SK-N-MC (cell line): Measurements from ENCODE around the gene INPP5A.

Source experiments
- DNase-seq: peaks from one replicate; pipeline ENCODE4 v3.0.0-alpha.2; 2011; ENCODE audit warnings: low read depth, low spot score
- H3K27ac ChIP-seq: fragments of 200-600 bp; sonication (generic); 2 replicates; pipeline ENCODE4 v1.5.1; 2016; ENCODE audit warnings: mixed run types
- H3K36me3 ChIP-seq: fragments of 200-600 bp; sonication (generic); 2 replicates; pipeline ENCODE4 v1.6.1; 2017; ENCODE audit warnings: antibody characterized with exemption, low read length, mixed read lengths; ENCODE audit not compliant: insufficient read depth
- H3K4me3 ChIP-seq: fragments of 200-600 bp; sonication (generic); 2 replicates; pipeline ENCODE4 v1.5.1; 2016
- H3K9ac ChIP-seq: fragments of 200-600 bp; sonication (generic); 2 replicates; pipeline ENCODE4 v1.8.0; 2017; ENCODE audit warnings: mixed run types, mixed read lengths; ENCODE audit not compliant: insufficient read length
- H3K9me3 ChIP-seq: fragments of 200-600 bp; sonication (generic); 2 replicates; pipeline ENCODE4 v1.6.1; 2017; ENCODE audit warnings: low read depth, mild to moderate bottlenecking, antibody characterized with exemption, low read length, moderate library complexity, mixed read lengths
- EZH2 ChIP-seq: fragments of 200-600 bp; sonication (generic); IDR thresholded peaks from one replicate; pipeline ENCODE4 v1.6.1; 2017; ENCODE audit warnings: antibody characterized with exemption
- FOXP2 ChIP-seq: optimal IDR thresholded peaks from 2 replicates; pipeline ENCODE3; 2011; ENCODE audit warnings: mild to moderate bottlenecking, moderate library complexity; ENCODE audit not compliant: insufficient read depth; ENCODE audit errors: extremely low read length, control extremely low read depth
- POLR2AphosphoS5 ChIP-seq: IDR thresholded peaks from 2 replicates; pipeline ENCODE4 v1.6.1; 2012; ENCODE audit warnings: mild to moderate bottlenecking, low read depth, low read length, borderline replicate concordance

INPP5A gene

GRCh38 chr10:132708936-132709335 is 171.3 kb downstream of the INPP5A start:
- H3K36me3 ChIP-seq: no peaks in the 10 kb centered on the region
- TF ChIP-seq EZH2: no peak
- no peak for TF ChIP-seq POLR2AphosphoS5
- TF ChIP-seq FOXP2: no peak
- H3K9me3 ChIP-seq: no peaks in the 10 kb centered on the region
- no peak overlapping the region for H3K27ac ChIP-seq
- H3K4me3 ChIP-seq: no peak overlapping the region
- DNase-seq: no peak
- no peak overlapping the region for H3K9ac ChIP-seq

GRCh38 chr10:132709471-132709951 is 171.9 kb downstream of the INPP5A start:
- H3K9me3 ChIP-seq: no peaks in the 10 kb centered on the region
- no peak overlapping the region for H3K27ac ChIP-seq
- no peak overlapping the region for H3K4me3 ChIP-seq
- DNase-seq: no peak
- TF ChIP-seq EZH2: no peak
- TF ChIP-seq FOXP2: no peak
- H3K9ac ChIP-seq: no peak overlapping the region
- no peaks in the 10 kb centered on the region for H3K36me3 ChIP-seq

GRCh38 chr10:132710036-132710686 is 172.6 kb downstream of the INPP5A start:
- Histone ChIP-seq H3K36me3 (no peaks in the 10 kb centered on the region), H3K9ac (no peak overlapping the region), H3K4me3 (no peak overlapping the region), H3K9me3 (no peaks in the 10 kb centered on the region), H3K27ac (no peak overlapping the region)
- TF ChIP-seq EZH2 (no peak), FOXP2 (no peak), POLR2AphosphoS5 (no peak)
- DNase-seq: no peak

DNA sequence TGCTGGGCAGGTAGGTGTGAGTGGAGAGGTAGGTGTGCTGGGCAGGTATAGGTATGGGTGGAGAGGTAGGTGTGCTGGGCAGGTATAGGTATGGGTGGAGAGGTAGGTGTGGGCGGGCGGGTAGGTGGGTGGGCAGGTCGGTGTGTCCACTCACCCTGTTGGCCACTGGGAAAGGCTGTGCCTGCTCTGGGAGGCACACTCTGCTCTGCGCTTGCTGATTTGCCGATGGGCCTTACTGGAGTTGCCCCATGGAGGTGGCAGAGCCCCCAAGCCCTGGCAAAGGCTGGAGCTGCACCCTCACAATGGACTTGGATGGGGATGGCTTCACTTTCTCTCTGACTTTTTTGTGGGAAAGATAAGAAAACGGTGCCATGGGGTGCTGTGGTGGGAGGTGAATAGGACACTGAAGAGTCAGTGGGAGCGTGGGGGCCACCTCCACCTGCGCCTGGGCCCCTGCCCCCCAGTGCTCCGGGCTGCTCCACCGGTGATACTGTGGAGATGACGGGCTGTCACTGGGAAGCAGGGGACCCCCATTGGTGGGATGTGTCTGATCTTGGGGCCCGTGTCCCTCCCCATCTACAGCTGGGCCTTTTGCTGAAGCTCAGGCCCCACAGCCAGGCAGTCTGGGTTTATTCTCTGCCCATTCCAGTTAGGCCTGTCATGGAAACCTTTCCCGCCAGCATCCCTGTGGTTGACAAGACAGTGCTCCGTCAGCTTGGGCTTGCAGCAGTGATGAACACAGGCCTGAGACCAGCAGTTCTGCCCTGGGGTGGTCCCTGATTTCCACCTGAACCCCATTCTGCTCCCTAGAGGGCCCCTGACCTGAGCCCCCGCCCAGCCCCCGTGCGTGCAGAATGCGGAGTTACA is 173.4 kb downstream of the INPP5A start:
- Histone ChIP-seq H3K9me3 (no peaks in the 10 kb centered on the region), H3K9ac (no peak overlapping the region), H3K4me3 (no peak overlapping the region), H3K36me3 (no peaks in the 10 kb centered on the region), H3K27ac (no peak overlapping the region)
- TF ChIP-seq POLR2AphosphoS5 (no peak), EZH2 (no peak), FOXP2 (no peak)
- no peak for DNase-seq

GRCh38 chr10:132711613-132712121 is 174.1 kb downstream of the INPP5A start:
- H3K27ac ChIP-seq: no peak overlapping the region
- no peaks in the 10 kb centered on the region for H3K9me3 ChIP-seq
- TF ChIP-seq FOXP2 (no peak), POLR2AphosphoS5 (no peak), EZH2 (no peak)
- H3K36me3 ChIP-seq: no peaks in the 10 kb centered on the region
- H3K9ac ChIP-seq: no peak overlapping the region
- no peak overlapping the region for H3K4me3 ChIP-seq
- DNase-seq: no peak

DNA sequence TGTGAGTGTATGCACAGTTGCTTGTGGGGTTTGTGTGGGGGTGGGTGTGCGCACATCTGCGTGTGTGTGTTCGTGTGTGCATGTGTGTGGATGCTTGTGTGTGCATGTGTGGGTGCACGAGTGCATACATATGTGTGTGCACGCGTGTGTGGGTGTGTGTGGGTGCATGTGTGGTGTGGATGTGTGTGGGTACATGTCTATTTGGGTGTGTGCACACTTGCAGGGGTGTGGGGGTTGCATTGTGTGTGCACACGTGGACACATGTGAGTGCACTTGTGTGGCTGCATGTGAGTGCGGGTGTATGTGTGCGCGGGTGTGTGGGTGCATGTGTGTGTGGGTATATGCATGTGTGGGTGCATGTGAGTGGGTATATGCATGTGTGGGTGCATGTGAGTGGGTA is 174.7 kb downstream of the INPP5A start:
- DNase-seq: no peak
- H3K9me3 ChIP-seq: no peaks in the 10 kb centered on the region
- H3K4me3 ChIP-seq: no peak overlapping the region
- H3K27ac ChIP-seq: no peak overlapping the region
- TF ChIP-seq FOXP2: no peak
- TF ChIP-seq EZH2: no peak
- no peak for TF ChIP-seq POLR2AphosphoS5
- no peaks in the 10 kb centered on the region for H3K36me3 ChIP-seq
- H3K9ac ChIP-seq: no peak overlapping the region

DNA sequence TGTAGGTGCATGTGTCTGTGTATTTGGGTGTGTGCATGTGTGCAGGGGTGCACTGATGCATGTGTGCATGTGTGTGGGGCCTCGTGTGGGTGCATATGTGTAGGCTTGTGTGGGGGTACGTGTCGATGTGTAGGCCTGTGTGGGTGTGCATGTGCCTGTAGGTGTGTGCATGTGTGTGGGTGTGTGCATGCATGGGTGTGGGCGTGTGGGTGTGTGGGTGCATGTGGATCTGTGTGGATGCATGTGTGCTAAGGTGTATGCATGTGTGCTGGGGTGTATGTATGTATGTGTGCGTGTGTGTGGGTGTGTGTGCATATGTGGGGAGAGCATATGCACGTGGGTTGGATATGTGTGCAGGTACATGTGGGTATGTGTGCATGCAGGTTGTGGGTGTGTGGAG is 175.2 kb downstream of the INPP5A start:
- TF ChIP-seq EZH2 (no peak), FOXP2 (no peak), POLR2AphosphoS5 (no peak)
- Histone ChIP-seq H3K36me3 (no peaks in the 10 kb centered on the region), H3K27ac (no peak overlapping the region), H3K9me3 (no peaks in the 10 kb centered on the region), H3K9ac (no peak overlapping the region), H3K4me3 (no peak overlapping the region)
- no peak for DNase-seq

DNA sequence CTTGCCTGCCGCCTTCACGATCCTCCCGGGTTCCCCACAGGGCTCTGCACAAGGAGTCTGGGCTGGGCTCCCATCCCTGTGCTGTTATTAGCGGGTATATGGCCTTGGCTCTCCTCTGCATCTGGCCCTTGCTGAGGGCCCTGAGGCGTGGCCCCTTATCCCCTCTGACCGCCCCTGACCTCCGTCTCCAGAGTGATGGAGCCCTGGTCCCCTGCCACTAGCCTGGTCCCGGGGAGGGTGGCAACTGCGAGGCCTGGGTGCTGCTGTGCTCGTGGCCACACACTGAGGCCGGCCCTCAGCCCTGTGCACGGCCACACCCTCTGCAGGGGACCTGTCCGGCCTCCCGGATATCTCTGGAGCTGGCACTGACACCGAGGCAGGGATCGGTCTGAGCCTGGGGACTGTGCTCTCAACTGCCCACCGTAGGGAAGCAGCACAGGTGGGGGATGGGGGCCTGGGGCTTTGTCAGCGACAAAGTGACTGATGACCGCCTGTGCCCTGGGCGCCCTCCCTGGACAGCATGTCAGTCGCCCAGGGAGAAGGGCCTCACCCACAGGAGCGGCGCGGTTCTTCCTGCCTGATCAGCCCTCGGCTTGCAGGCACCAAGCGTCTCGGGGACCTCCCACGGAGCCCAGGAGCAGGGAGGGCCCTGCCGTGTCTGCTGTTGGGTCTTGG is 176.0 kb downstream of the INPP5A start:
- no peak for TF ChIP-seq FOXP2
- TF ChIP-seq POLR2AphosphoS5: no peak
- TF ChIP-seq EZH2: no peak
- Histone ChIP-seq H3K9ac (no peak overlapping the region), H3K27ac (no peak overlapping the region), H3K4me3 (no peak overlapping the region), H3K9me3 (no peaks in the 10 kb centered on the region), H3K36me3 (no peaks in the 10 kb centered on the region)
- DNase-seq: no peak
